ENCODE measurements around the gene TSHR. TPM values are rescaled to one million over a fixed set of nuclear protein-coding genes. Genes with fewer than 3 reads are reported as not detected.

The TSHR gene
- total and polyA plus RNA-seq, 2 of the 13 experiments (the other 11 are each of a cell fraction or from before 2014, with no cell fraction given) = not detected

DNA sequence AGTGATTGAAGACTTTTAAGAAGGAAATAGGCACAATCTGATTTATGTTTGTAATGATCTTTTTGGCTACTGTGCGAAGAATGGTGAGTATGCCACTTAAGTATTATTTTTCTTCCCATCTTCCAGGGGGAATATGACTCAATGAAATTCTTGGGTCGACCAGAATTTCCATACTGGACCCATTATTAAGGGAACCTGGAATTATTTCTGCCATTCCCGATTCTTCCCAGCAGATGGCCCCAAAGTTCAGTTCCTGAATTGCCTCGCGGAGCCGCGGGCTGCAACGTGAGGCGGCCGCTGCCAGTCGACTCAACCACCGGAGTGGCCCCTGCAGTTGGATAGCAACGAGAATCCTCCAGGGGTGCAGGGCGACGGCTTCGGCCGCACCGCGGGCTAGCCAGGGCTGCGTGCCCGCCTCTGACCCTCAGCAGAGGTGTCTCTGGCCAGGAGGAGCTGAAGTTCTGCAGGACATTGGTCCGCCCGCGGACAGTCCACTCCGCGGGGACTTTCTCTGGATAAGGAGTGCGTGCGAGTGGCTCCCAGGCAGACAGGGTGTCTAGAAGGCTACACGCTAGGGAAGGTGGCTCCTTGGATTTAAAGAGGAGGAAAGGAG is 628 bp upstream of the TSHR start (continued):
- TF ChIP-seq ZNF619 (CRISPR knock-in tag; IDR thresholded peaks at IDR 0.05) = no peak
- TF ChIP-seq KDM2A (CRISPR knock-in tag; IDR thresholded peaks at IDR 0.05; ENCODE audit: borderline replicate concordance, low read depth) = peak; percentile 72; the same call in 1 of the 2 replicates
- no peak for TF ChIP-seq ZNF589 (CRISPR knock-in tag; conservative IDR thresholded peaks at IDR 0.05)
- no peak for TF ChIP-seq ZBTB7B (CRISPR knock-in tag; IDR thresholded peaks at IDR 0.05)
- no peak for TF ChIP-seq ZNF24 (IDR thresholded peaks at IDR 0.05)
- TF ChIP-seq HDAC6 (IDR thresholded peaks at IDR 0.05; ENCODE audit: low read depth, low read length) = no peak
- TF ChIP-seq SATB2 (CRISPR knock-in tag; IDR thresholded peaks at IDR 0.05) = no peak
- TF ChIP-seq, protein P1, sequence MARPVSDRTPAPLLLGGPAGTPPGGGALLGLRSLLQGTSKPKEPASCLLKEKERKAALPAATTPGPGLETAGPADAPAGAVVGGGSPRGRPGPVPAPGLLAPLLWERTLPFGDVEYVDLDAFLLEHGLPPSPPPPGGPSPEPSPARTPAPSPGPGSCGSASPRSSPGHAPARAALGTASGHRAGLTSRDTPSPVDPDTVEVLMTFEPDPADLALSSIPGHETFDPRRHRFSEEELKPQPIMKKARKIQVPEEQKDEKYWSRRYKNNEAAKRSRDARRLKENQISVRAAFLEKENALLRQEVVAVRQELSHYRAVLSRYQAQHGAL (CRISPR knock-in tag; IDR thresholded peaks at IDR 0.05; ENCODE audit: not compliant biosample characterization) = no peak
- no peak for TF ChIP-seq MTF2 (CRISPR knock-in tag; IDR thresholded peaks at IDR 0.05; ENCODE audit: borderline replicate concordance)
- no peak for TF ChIP-seq ZSCAN30 (CRISPR knock-in tag; IDR thresholded peaks at IDR 0.05)
- TF ChIP-seq HCFC1 (IDR thresholded peaks at IDR 0.05; ENCODE audit: low read depth, low read length) = no peak
- no peak for TF ChIP-seq ZNF792 (CRISPR knock-in tag; IDR thresholded peaks at IDR 0.05)
- TF ChIP-seq CCDC6 (CRISPR knock-in tag; IDR thresholded peaks at IDR 0.05) = no peak
- TF ChIP-seq ZSCAN31 (CRISPR knock-in tag; IDR thresholded peaks at IDR 0.05; ENCODE audit: low read depth) = no peak
- TF ChIP-seq NFYC (CRISPR knock-in tag; IDR thresholded peaks at IDR 0.05) = no peak
- TF ChIP-seq SPEN (CRISPR knock-in tag; IDR thresholded peaks at IDR 0.05; ENCODE audit: low read depth) = no peak
- no peak for TF ChIP-seq TCF7L2 (IDR thresholded peaks at IDR 0.05; ENCODE audit: low read depth, low read length)
- no peak for TF ChIP-seq ZNF124 (CRISPR knock-in tag; IDR thresholded peaks at IDR 0.05)
- TF ChIP-seq ZNF607 (CRISPR knock-in tag; IDR thresholded peaks at IDR 0.05; ENCODE audit: borderline replicate concordance) = 0 out of 2 replicates have a peak, but pooled peaks have one; percentile 38
- peak; percentile 67; the same call in 1 of the 2 replicates for TF ChIP-seq ZNF564 (CRISPR knock-in tag; IDR thresholded peaks at IDR 0.05)
- TF ChIP-seq RXRA (CRISPR knock-in tag; IDR thresholded peaks at IDR 0.05) = no peak; the same call in 1 of the 2 replicates
- TF ChIP-seq KDM4B (CRISPR knock-in tag; IDR thresholded peaks at IDR 0.05) = no peak
- no peak for TF ChIP-seq HNRNPUL1 (IDR thresholded peaks at IDR 0.05; ENCODE audit: low read depth, low read length)
- TF ChIP-seq NCOA5 (CRISPR knock-in tag; IDR thresholded peaks at IDR 0.05) = no peak
- TF ChIP-seq ZMYM4 (CRISPR knock-in tag; IDR thresholded peaks at IDR 0.05) = peak; percentile 54
- TF ChIP-seq ZNF768 (CRISPR knock-in tag; IDR thresholded peaks at IDR 0.05) = 0 out of 2 replicates have a peak, but pooled peaks have one; percentile 11
- 0 out of 2 replicates have a peak, but pooled peaks have one; percentile 19 for TF ChIP-seq ETV5 (CRISPR knock-in tag; IDR thresholded peaks at IDR 0.05; ENCODE audit: borderline replicate concordance)
- TF ChIP-seq, protein P2, sequence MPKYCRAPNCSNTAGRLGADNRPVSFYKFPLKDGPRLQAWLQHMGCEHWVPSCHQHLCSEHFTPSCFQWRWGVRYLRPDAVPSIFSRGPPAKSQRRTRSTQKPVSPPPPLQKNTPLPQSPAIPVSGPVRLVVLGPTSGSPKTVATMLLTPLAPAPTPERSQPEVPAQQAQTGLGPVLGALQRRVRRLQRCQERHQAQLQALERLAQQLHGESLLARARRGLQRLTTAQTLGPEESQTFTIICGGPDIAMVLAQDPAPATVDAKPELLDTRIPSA (CRISPR knock-in tag; IDR thresholded peaks at IDR 0.05; ENCODE audit: borderline replicate concordance) = no peak
- TF ChIP-seq KAT2B (IDR thresholded peaks at IDR 0.05; ENCODE audit: borderline replicate concordance, low read depth, low read length) = no peak
- no peak for TF ChIP-seq KMT2B (CRISPR knock-in tag; IDR thresholded peaks at IDR 0.05)
- no peak for TF ChIP-seq SMARCC2 (IDR thresholded peaks at IDR 0.05)
- no peak for TF ChIP-seq CENPT (CRISPR knock-in tag; IDR thresholded peaks at IDR 0.05; ENCODE audit: low read depth)

Data from HepG2 (cell line).